RWPE2 (cell line): ENCODE data around the gene POU2AF1.

Source experiments
- ATAC-seq: fragments of 200-7000 bp; cut with Tn5 transposase; 3 replicates; pipeline ENCODE4 v1.9.1; 2021; ENCODE audit warnings: low read depth
- DNase-seq: peaks from one replicate; pipeline ENCODE4 v3.0.0-alpha.2; 2020; ENCODE audit warnings: low spot score
- H3K27ac ChIP-seq: fragments of 450-650 bp; 2 replicates; pipeline ENCODE4 v1.5.1; 2017; ENCODE audit warnings: mild to moderate bottlenecking; ENCODE audit not compliant: poor library complexity, severe bottlenecking
- H3K27me3 ChIP-seq: fragments of 250-450 bp; sonication (Bioruptor Pico); 2 replicates; pipeline ENCODE4 v1.5.1; 2021; ENCODE audit warnings: mild to moderate bottlenecking, moderate library complexity; ENCODE audit not compliant: insufficient read depth, poor library complexity, severe bottlenecking
- H3K36me3 ChIP-seq: fragments of 250-450 bp; sonication (Bioruptor Pico); 2 replicates; pipeline ENCODE4 v1.5.1; 2020; ENCODE audit warnings: low read depth, mild to moderate bottlenecking, moderate library complexity
- H3K4me1 ChIP-seq: fragments of 250-450 bp; sonication (Bioruptor Pico); 2 replicates; pipeline ENCODE4 v1.5.1; 2021; ENCODE audit warnings: mild to moderate bottlenecking, moderate library complexity; ENCODE audit not compliant: insufficient read depth, poor library complexity, severe bottlenecking
- H3K4me3 ChIP-seq: fragments of 250-450 bp; sonication (Bioruptor Pico); 2 replicates; pipeline ENCODE4 v1.5.1; 2021; ENCODE audit warnings: mild to moderate bottlenecking, moderate library complexity; ENCODE audit not compliant: severe bottlenecking
- H3K9me3 ChIP-seq: fragments of 250-450 bp; sonication (Bioruptor Pico); 2 replicates; pipeline ENCODE4 v1.5.1; 2021; ENCODE audit warnings: mild to moderate bottlenecking, moderate library complexity; ENCODE audit not compliant: severe bottlenecking
- TF ChIP-seq, protein P1 (sequence below): fragments of 450-650 bp; IDR thresholded peaks from one replicate; pipeline ENCODE4 v1.5.1; 2017; ENCODE audit warnings: mild to moderate bottlenecking, moderate library complexity; ENCODE audit not compliant: poor library complexity, severe bottlenecking

Gene POU2AF1

GRCh38 chr11:111357150-111358037 is 21.7 kb downstream of the POU2AF1 start:
- DNase-seq (no peak), ATAC-seq (no peak)
- TF ChIP-seq, protein P1, sequence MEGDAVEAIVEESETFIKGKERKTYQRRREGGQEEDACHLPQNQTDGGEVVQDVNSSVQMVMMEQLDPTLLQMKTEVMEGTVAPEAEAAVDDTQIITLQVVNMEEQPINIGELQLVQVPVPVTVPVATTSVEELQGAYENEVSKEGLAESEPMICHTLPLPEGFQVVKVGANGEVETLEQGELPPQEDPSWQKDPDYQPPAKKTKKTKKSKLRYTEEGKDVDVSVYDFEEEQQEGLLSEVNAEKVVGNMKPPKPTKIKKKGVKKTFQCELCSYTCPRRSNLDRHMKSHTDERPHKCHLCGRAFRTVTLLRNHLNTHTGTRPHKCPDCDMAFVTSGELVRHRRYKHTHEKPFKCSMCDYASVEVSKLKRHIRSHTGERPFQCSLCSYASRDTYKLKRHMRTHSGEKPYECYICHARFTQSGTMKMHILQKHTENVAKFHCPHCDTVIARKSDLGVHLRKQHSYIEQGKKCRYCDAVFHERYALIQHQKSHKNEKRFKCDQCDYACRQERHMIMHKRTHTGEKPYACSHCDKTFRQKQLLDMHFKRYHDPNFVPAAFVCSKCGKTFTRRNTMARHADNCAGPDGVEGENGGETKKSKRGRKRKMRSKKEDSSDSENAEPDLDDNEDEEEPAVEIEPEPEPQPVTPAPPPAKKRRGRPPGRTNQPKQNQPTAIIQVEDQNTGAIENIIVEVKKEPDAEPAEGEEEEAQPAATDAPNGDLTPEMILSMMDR: no peak
- H3K4me1 ChIP-seq: no peaks in the 10 kb centered on the region
- H3K27ac ChIP-seq: no peak overlapping the region
- no peaks in the 10 kb centered on the region for H3K9me3 ChIP-seq
- H3K27me3 ChIP-seq: no peaks in the 10 kb centered on the region
- H3K4me3 ChIP-seq: no peak overlapping the region
- no peaks in the 10 kb centered on the region for H3K36me3 ChIP-seq

- H3K36me3 ChIP-seq: no peaks in the 10 kb centered on the region
- H3K27ac ChIP-seq: no peak overlapping the region
- H3K9me3 ChIP-seq: no peaks in the 10 kb centered on the region
- no peaks in the 10 kb centered on the region for H3K27me3 ChIP-seq
- ATAC-seq (no peak), DNase-seq (no peak)
- TF ChIP-seq, protein P1: no peak
- H3K4me3 ChIP-seq: no peak overlapping the region
- H3K4me1 ChIP-seq: no peaks in the 10 kb centered on the region
Observed at GRCh38 chr11:111356660-111357048, 22.4 kb downstream of the POU2AF1 start.

GRCh38 chr11:111355956-111356659 is 23.0 kb downstream of the POU2AF1 start:
- no peaks in the 10 kb centered on the region for H3K27me3 ChIP-seq
- ATAC-seq (no peak), DNase-seq (no peak)
- H3K27ac ChIP-seq: no peak overlapping the region
- H3K4me1 ChIP-seq: no peaks in the 10 kb centered on the region
- no peaks in the 10 kb centered on the region for H3K36me3 ChIP-seq
- TF ChIP-seq, protein P1: no peak
- no peaks in the 10 kb centered on the region for H3K9me3 ChIP-seq
- no peak overlapping the region for H3K4me3 ChIP-seq

- DNase-seq: no peak
- TF ChIP-seq, protein P1: no peak
- H3K4me1 ChIP-seq: no peaks in the 10 kb centered on the region
- H3K36me3 ChIP-seq: no peaks in the 10 kb centered on the region
- no peaks in the 10 kb centered on the region for H3K27me3 ChIP-seq
- H3K9me3 ChIP-seq: no peaks in the 10 kb centered on the region
- H3K4me3 ChIP-seq: no peak overlapping the region
- ATAC-seq: no peak
- no peak overlapping the region for H3K27ac ChIP-seq
Observed at GRCh38 chr11:111355101-111355500, 24.0 kb downstream of the POU2AF1 start.

DNA sequence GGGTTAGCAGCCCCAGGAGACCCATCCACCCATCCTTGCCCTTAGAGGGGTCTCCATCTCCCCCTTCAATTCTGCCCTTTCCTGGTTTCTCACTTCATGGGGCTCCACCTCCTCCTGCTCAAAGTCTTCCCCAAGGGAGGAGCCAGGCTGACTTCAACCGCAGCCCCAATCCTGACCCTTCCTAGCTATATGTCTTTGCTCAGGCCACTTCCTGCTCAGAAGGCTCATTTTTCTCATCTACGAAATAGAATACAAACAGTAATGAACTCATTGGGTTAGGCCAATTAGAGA is 24.5 kb downstream of the POU2AF1 start:
- TF ChIP-seq, protein P1: no peak
- DNase-seq (no peak), ATAC-seq (no peak)
- Histone ChIP-seq H3K27ac (no peak overlapping the region), H3K4me3 (no peak overlapping the region), H3K9me3 (no peaks in the 10 kb centered on the region), H3K27me3 (no peaks in the 10 kb centered on the region), H3K36me3 (no peaks in the 10 kb centered on the region), H3K4me1 (no peaks in the 10 kb centered on the region)
